Measurements from ENCODE around the gene SHISA4. TPM values are rescaled to one million over a fixed set of nuclear protein-coding genes. Genes with fewer than 3 reads are reported as not detected.
A peak's percentile ranks its signal among the peaks of the same experiment; 100 is the strongest.

The SHISA4 gene
- total RNA-seq, 1 experiment from 2014 or later, result 31.9 TPM

DNA sequence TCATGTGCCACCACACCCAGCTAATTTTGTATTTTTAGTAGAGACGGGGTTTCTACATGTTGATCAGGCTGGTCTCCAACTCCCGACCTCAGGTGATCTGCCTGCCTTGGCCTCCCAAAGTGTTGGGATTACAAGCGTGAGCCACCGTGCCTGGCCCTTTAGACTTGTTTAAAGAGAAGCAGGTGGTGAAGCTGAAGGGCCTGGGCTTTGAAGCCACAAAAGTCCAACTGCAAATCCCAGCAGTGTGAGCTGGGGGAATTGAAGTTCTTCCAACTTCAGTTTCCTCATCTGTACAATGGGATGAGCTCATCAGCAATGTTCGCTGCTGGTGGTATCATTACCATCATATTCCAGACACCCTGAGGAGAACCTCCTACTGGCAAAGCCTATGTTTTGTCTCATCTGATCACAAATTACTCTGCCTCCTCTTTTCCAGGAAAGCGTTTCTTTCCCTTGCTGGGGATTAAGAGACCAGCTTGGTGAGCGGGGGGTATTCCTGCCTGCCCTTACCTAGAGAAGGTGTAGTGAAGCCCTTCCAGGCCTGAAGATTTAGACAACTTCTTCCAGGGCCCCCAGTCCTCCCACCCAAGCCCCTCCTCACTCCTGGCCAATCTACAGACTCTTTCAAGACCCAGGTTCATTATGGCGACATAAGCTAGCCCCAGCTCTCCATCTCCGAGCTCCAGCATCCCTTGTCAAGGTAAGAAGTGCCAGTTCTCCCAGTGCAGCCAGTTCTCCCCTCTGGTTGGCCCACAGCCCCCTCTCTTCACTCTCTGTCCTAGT lies 2.4 kb upstream of the SHISA4 start:
- no peak overlapping the region for H3K4me3 ChIP-seq
- no peaks in the 10 kb centered on the region for H3K9me3 ChIP-seq (replicated peaks)
- no peak for DNase-seq (ENCODE audit: low read depth in 1 of 2, low spot score in 2 of 2)
- H3K27ac ChIP-seq, result no peak overlapping the region
- H3K4me1 ChIP-seq (replicated peaks), result peaks cover 51% of the 10 kb centered on the region
- peaks cover 7% of the 10 kb centered on the region for H3K36me3 ChIP-seq
- no peaks in the 10 kb centered on the region for H3K27me3 ChIP-seq (replicated peaks)

DNA sequence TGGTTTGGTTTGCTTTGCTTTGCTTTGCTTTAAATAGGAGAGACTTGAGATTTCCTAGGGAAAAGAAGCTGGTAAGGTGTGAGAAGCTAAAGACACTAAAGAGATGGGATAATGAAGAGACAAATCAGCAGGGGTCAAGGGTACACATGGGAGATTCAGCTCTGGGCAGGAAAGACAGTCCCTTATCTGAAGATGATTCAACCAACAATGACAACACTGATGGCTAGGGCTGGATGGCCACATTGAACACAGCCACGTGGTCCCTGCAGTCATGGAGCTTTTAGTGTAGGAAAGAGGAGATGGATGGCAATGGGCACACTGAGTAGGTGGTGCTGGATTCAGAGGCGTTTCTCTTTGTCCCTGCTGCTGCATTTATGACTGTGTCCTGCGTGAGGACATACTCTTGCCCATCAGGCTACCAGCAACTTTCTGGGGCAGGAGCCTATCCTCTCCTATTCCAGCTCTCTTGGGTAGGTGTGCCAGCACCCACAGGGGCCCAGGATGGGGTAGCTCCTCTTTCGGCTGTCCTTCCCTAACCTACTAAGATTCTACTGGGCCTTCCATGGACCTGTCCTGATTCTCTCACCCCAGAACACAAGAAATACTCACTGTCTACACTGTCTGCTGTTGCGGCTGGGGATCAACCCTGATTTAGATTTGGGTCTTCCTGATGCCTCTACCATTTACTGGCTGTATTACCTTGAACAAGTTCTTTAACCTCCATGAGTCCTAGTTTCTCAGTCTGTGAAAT lies 1.4 kb upstream of the SHISA4 start:
- Histone ChIP-seq H3K27ac (no peak overlapping the region), H3K36me3 (peaks cover 7% of the 10 kb centered on the region), H3K4me3 (no peak overlapping the region), H3K27me3 (replicated peaks) (no peaks in the 10 kb centered on the region), H3K4me1 (replicated peaks) (peaks cover 51% of the 10 kb centered on the region), H3K9me3 (replicated peaks) (no peaks in the 10 kb centered on the region)
- no peak for DNase-seq (ENCODE audit: low read depth in 1 of 2, low spot score in 2 of 2)

DNA sequence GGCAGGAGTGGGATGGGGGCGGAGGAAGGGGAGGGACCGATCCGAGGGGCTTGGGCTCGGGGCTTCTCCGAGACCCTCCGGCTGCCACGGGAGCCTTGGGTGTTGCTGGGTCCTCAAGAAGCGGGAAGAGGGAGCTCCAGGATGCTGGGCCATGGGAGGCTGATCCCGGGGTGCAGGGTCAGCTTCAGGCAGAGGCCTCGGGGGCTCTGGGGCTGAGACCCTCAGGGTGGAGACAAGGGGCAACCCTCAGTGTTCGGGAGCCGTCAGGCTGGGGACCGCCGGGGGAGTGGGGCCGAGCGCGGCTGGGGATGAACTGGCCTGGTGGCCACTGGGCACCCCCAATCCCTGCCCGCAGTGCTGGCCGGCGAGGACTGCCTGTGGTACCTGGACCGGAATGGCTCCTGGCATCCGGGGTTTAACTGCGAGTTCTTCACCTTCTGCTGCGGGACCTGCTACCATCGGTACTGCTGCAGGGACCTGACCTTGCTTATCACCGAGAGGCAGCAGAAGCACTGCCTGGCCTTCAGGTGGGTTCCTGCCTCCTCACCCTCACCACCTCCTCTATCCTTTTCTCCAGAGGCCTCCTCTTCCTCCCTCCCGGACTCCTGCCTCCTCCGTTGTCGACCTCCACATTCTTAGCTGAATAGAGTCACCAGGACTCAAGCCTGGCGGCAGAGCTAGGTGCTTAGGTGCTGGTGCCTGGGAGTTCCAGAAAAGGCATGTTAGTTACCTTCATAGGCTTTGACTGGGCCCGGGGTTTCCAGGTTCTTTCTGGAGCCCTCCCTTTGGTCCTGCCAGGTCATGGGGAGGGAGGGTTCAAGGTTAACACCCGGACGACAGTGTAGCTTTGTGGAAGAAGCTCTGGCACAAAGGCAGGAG lies 631 bp downstream of the SHISA4 start:
- no peak for DNase-seq (ENCODE audit: low read depth in 1 of 2, low spot score in 2 of 2)
- H3K27ac ChIP-seq, result 0 out of 2 replicates have a peak overlapping the region, but pooled peaks have one; percentile 23

DNA sequence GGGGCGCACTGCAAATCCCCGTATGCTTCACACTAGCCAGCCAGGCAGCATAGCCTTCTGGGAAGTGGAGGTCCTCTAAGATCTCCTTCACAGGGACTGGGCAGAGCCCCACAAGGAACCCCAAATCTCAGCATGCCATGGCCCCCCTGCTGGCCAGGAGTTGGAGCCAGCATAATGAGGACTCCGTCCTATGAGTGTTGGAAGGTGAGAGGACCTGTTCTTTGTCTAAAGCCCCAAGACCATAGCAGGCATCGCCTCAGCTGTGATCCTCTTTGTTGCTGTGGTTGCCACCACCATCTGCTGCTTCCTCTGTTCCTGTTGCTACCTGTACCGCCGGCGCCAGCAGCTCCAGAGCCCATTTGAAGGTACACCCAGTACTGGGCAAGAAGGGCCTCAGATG lies 1.5 kb downstream of the SHISA4 start:
- no peak overlapping the region for H3K27ac ChIP-seq
- no peak overlapping the region for H3K4me3 ChIP-seq
- H3K27me3 ChIP-seq (replicated peaks), result no peaks in the 10 kb centered on the region
- no peaks in the 10 kb centered on the region for H3K9me3 ChIP-seq (replicated peaks)
- H3K36me3 ChIP-seq, result peaks cover 7% of the 10 kb centered on the region
- H3K4me1 ChIP-seq (replicated peaks), result peaks cover 43% of the 10 kb centered on the region
- no peak for DNase-seq (ENCODE audit: low read depth in 1 of 2, low spot score in 2 of 2)

More for the DNA sequence above, 631 bp downstream of the SHISA4 start:
- Histone ChIP-seq H3K9me3 (replicated peaks) (no peaks in the 10 kb centered on the region), H3K36me3 (peaks cover 7% of the 10 kb centered on the region), H3K27me3 (replicated peaks) (no peaks in the 10 kb centered on the region), H3K4me1 (replicated peaks) (peaks cover 46% of the 10 kb centered on the region), H3K4me3 (peak overlapping the region; percentile 62)

DNA sequence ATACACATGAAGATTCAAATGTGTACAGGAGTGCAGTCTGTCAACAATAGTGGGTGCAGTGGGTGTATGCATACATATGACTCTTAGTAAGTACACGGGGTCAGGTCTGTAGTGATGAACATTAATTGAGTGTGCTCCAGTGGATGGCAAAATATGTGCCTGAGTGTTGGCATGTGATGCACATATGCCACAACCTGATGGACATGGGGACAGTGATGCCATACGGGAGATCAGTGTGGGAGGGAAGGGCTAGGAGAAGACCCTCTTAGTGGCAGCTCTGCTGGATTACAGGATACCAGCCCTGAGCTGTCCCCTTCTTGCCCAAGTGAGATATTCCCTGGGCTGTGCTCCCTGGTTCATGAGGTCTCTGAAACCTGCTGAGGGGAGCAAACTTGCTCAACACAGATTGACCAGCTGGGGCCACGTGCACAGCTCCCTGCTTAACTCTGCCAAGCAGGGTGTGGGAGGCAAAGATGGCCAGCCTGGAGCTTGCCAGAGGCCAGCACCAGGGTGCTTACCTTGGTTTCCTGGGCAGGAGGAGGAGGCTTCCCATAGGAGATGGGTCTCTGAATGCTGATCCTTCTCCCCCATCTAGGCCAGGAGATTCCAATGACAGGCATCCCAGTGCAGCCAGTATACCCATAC lies 2.2 kb downstream of the SHISA4 start:
- Histone ChIP-seq H3K36me3 (peaks cover 7% of the 10 kb centered on the region), H3K4me1 (replicated peaks) (peaks cover 40% of the 10 kb centered on the region), H3K9me3 (replicated peaks) (no peaks in the 10 kb centered on the region), H3K27me3 (replicated peaks) (no peaks in the 10 kb centered on the region), H3K4me3 (no peak overlapping the region), H3K27ac (no peak overlapping the region)
- no peak for DNase-seq (ENCODE audit: low read depth in 1 of 2, low spot score in 2 of 2)

DNA sequence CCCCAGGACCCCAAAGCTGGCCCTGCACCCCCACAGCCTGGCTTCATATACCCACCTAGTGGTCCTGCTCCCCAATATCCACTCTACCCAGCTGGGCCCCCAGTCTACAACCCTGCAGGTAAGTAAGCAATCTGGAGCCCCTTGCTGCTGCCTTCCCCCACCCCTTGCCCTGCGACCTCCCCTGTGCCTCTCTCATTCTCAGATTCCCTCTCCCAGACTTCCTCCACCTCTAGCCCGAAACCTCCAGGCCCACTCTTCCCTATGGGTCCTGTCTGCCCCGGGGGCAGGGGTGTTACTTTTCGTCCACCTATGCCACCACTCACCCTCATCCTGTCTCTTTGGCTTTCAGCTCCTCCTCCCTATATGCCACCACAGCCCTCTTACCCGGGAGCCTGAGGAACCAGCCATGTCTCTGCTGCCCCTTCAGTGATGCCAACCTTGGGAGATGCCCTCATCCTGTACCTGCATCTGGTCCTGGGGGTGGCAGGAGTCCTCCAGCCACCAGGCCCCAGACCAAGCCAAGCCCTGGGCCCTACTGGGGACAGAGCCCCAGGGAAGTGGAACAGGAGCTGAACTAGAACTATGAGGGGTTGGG lies 2.9 kb downstream of the SHISA4 start:
- H3K36me3 ChIP-seq, result peaks cover 7% of the 10 kb centered on the region
- H3K9me3 ChIP-seq (replicated peaks), result no peaks in the 10 kb centered on the region
- no peak overlapping the region for H3K4me3 ChIP-seq
- no peak overlapping the region for H3K27ac ChIP-seq
- H3K4me1 ChIP-seq (replicated peaks), result peaks cover 44% of the 10 kb centered on the region
- no peak for DNase-seq (ENCODE audit: low read depth in 1 of 2, low spot score in 2 of 2)
- H3K27me3 ChIP-seq (replicated peaks), result no peaks in the 10 kb centered on the region

DNA sequence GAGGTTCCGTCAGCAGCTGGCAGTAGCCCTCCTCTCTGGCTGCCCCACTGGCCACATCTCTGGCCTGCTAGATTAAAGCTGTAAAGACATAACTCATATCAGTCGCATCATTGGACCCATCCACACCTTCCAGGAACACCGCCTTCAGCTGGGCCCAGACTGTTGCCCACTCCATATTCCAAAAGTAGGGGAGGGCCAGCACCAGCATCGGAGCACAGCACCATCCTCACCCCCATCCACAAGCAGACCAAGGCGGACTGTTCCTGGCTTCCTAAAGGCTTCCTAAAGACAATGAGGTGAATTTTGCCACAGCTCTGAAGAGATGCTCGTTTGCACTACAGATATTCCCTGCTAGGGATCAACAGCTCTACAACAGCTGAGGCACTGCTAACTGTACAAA lies 3.5 kb downstream of the SHISA4 start:
- no peak overlapping the region for H3K4me3 ChIP-seq
- peaks cover 7% of the 10 kb centered on the region for H3K36me3 ChIP-seq
- peaks cover 51% of the 10 kb centered on the region for H3K4me1 ChIP-seq (replicated peaks)
- H3K27ac ChIP-seq, result no peak overlapping the region
- DNase-seq (ENCODE audit: low read depth in 1 of 2, low spot score in 2 of 2), result no peak
- H3K27me3 ChIP-seq (replicated peaks), result no peaks in the 10 kb centered on the region
- no peaks in the 10 kb centered on the region for H3K9me3 ChIP-seq (replicated peaks)

DNA sequence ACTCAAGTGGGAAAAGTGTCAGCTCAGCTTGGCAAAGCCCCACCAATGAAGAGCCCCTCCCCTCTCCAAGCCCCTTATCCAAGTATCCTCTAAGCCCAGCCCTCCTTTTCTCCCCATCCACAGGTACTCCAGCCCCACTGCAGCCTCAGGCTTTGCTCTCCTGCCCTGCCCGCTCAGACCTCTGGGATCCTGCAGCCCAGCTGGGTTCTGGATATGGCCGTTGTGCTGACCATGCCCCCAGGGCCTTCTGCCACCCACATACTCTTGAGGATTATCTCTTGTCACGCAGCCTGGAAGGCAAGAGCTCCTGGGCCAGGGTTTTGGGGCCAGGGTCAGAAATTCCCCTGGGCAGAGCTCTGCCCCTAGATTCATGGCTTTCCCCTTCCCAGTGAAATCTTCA lies 4.7 kb downstream of the SHISA4 start:
- H3K36me3 ChIP-seq, result peaks cover 7% of the 10 kb centered on the region
- H3K27ac ChIP-seq, result no peak overlapping the region
- DNase-seq (ENCODE audit: low read depth in 1 of 2, low spot score in 2 of 2), result no peak
- H3K27me3 ChIP-seq (replicated peaks), result no peaks in the 10 kb centered on the region
- no peaks in the 10 kb centered on the region for H3K9me3 ChIP-seq (replicated peaks)
- peaks cover 42% of the 10 kb centered on the region for H3K4me1 ChIP-seq (replicated peaks)
- H3K4me3 ChIP-seq, result no peak overlapping the region

DNA sequence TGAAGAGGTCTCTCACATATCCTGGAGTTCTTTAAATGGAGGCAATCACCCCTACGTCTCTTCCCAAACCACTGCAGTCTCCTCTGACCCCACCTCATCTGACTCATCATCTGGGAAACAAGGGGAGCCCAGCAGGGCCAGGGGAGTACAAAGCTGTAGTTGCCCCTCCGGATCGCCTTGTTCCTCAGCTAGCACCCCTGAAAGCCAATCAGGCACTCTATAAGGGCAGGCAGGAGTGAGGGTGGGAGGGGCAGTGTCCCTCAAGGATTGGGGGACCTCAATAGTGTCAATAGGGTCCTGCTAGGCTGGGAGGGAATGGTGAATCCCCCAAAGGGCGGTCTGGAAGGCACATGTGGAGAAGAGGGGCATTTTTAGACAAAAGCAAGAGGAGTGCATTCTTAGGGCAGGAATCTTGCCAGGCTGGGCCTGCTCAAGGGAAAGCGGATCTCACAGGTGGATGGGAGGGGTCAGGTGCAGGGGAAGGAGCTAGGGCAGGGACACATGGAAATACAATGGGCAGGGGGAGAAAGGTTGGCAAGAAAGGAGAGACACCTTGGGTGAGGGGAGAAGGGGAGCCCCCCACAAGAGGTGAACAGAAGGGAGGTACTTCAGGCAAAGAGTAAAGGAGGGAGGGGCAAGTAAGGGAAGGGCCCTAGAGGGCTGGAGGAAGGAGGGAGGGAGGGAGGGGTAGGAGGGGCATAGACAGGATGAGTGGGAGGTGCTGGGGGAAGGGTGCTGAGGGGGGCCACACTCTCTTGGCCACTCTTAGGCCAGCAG lies 5.8 kb downstream of the SHISA4 start:
- Histone ChIP-seq H3K9me3 (replicated peaks) (no peaks in the 10 kb centered on the region), H3K27ac (no peak overlapping the region)
- DNase-seq (ENCODE audit: low read depth in 1 of 2, low spot score in 2 of 2), result no peak

DNA sequence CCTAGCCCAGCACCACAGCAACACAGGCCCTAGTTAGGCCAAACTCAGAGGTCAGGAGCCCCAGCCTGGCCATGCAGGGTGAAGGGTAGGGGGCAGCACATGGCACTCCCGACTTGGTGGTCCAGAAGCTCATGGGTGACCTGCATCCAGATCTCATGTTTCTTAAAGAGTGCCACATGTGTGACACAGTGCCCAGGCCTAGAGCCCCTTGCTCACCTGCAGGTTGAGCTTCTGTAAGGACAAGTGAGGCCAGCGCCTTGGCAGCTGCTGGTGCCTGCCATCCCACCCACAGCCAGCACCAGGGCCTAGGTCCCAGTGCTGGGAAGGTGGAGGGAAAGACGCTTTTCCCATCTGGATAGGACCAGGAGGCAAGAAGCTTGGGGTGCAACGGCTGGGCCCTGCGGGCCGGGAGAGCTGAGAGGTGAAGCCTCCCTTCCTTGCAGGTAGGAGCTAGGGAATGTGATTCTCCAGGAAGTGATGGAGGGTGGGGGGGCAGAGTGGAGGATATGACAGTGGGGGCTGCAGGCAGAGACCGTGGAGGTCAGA lies 6.5 kb downstream of the SHISA4 start:
- Histone ChIP-seq H3K4me1 (replicated peaks) (peaks cover 30% of the 10 kb centered on the region), H3K27me3 (replicated peaks) (no peaks in the 10 kb centered on the region), H3K4me3 (no peak overlapping the region), H3K36me3 (peaks cover 6% of the 10 kb centered on the region), H3K27ac (no peak overlapping the region), H3K9me3 (replicated peaks) (no peaks in the 10 kb centered on the region)
- no peak for DNase-seq (ENCODE audit: low read depth in 1 of 2, low spot score in 2 of 2)

More for the DNA sequence above, 5.8 kb downstream of the SHISA4 start:
- peaks cover 31% of the 10 kb centered on the region for H3K4me1 ChIP-seq (replicated peaks)
- no peaks in the 10 kb centered on the region for H3K27me3 ChIP-seq (replicated peaks)
- peaks cover 7% of the 10 kb centered on the region for H3K36me3 ChIP-seq
- no peak overlapping the region for H3K4me3 ChIP-seq

DNA sequence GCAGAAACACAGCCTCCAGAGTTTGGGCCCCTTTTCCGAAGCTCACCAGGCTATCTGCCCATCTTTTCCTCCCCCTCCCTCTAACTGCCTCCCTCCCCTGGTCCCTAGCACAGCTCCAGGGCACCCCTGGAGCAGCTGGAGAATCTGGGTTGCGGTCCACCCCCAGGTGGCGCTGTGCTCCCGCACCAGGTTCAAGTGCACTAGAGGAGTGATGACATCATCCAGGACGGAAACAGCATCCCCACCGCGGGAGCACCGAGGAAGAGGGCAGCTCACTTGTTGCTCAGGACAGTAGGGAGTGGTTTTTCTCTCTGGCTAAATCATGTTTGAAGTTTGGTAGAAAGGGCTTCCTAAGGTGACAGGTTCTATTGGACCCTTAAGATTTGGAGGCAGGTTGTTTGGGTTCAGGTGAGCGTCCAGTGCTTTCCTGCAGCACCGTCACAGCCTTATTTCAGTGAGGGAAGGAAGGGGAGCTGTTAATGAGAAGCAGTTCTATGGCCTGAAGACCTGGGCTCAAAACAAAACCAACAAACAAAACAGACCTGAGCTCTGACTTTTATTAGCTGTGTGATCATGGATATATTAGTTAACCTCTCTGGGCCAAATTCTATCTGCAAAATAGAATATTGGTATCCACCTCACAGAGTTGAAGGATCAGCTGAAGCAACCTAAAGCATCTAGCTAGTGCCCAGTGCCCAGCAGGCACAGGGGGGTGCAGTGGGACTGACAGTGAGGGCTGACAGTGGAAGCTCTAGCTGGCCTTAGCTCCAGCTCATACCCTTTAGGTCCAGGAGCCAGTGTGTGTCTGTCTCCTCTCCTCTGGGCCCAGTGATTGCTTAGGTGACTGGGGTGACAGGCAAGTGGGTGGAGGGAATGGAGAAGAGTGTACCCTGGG lies 7.5 kb downstream of the SHISA4 start:
- H3K27me3 ChIP-seq (replicated peaks), result no peaks in the 10 kb centered on the region
- no peak overlapping the region for H3K4me3 ChIP-seq
- no peaks in the 10 kb centered on the region for H3K36me3 ChIP-seq
- H3K9me3 ChIP-seq (replicated peaks), result no peaks in the 10 kb centered on the region
- DNase-seq (ENCODE audit: low read depth in 1 of 2, low spot score in 2 of 2), result peak; percentile 80 to 94
- peaks cover 30% of the 10 kb centered on the region for H3K4me1 ChIP-seq (replicated peaks)
- no peak overlapping the region for H3K27ac ChIP-seq

All from SJSA1 (cell line).